Small intestine (tissue), 7 donors: ENCODE data around the gene NPIPA1. TPM values are rescaled to one million over a fixed set of nuclear protein-coding genes. Genes with fewer than 3 reads are reported as not detected.
"Not testable (repeated sequence)": the region's sequence is repeated elsewhere in the genome, so short reads cannot be mapped to it uniquely, and the experiment has no call there.

Source experiments
- DNase-seq, 2 donors: peaks; one replicate each; pipeline versions ENCODE4 v3.0.0 to v3.0.0-alpha.2; 2013
- FAIRE-seq: peaks from 2 replicates; lab custom pipeline; 2012; peaks lifted over from hg19 to GRCh38; lab: Jason Lieb, UNC
- H3K27ac ChIP-seq, 3 donors: one replicate each; pipeline ENCODE4 v1.5.1; 2013; ENCODE audit warnings: low read length in 2 of 3, mild to moderate bottlenecking in 2 of 3, control low read depth in 1 of 3, inconsistent platforms in 1 of 3, low read depth in 1 of 3, moderate library complexity in 1 of 3
- H3K27me3 ChIP-seq, 3 donors: one replicate each; pipeline ENCODE4 v1.6.1; 2013; ENCODE audit warnings: low read length in 3 of 3, inconsistent platforms in 1 of 3; ENCODE audit not compliant: control insufficient read depth in 3 of 3, insufficient read depth in 3 of 3
- H3K36me3 ChIP-seq, 3 donors: one replicate each; pipeline ENCODE4 v1.6.1; 2013; ENCODE audit warnings: low read length in 3 of 3, inconsistent platforms in 1 of 3, low read depth in 1 of 3, mild to moderate bottlenecking in 1 of 3, moderate library complexity in 1 of 3; ENCODE audit not compliant: control insufficient read depth in 3 of 3, insufficient read depth in 2 of 3
- H3K4me1 ChIP-seq, 3 donors: one replicate each; pipeline ENCODE4 v1.6.1; 2013; ENCODE audit warnings: low read length in 2 of 3, inconsistent platforms in 1 of 3, low read depth in 1 of 3, mild to moderate bottlenecking in 1 of 3, moderate library complexity in 1 of 3; ENCODE audit not compliant: control insufficient read depth in 3 of 3, insufficient read depth in 2 of 3
- H3K4me3 ChIP-seq, 3 donors: one replicate each; pipeline ENCODE4 v1.5.1; 2013; ENCODE audit warnings: low read length in 3 of 3, control low read depth in 1 of 3, inconsistent platforms in 1 of 3, low read depth in 1 of 3, mild to moderate bottlenecking in 1 of 3, moderate library complexity in 1 of 3
- H3K9me3 ChIP-seq, 2 donors: one replicate each; pipeline ENCODE4 v1.6.1; 2013; ENCODE audit warnings: low read depth in 1 of 2, low read length in 1 of 2; ENCODE audit not compliant: control insufficient read depth in 2 of 2, insufficient read depth in 1 of 2
- WGBS, 3 donors: extraction: QIAGEN DNeasy Blood & Tissue Kit; methylation state at CpG; one replicate each; pipeline ENCODE4 v1.1.7; 2013; 5-methylcytosine and 5-hydroxymethylcytosine counted together
- polyA plus RNA-seq, 4 donors: library from polyadenylated mRNA; stranded (reverse) in 3 of 4; unstranded in 1 of 4; fragments of 200-250 nt in 3 of 4; fragments of 120-200 nt in 1 of 4; gene quantifications; one replicate each; pipeline versions ENCODE4 v1.2.1 to v1.2.3, GENCODE V29; 2013
- donor health status: healthy with polysubstance abuse.
- donor health status: control.
- donor health status: control.
- donor health status: Bipolar disorder and iron deficiency.
- donor health status: healthy.

The NPIPA1 gene
- polyA plus RNA-seq, 4 donors: 20.8 to 86.4 (median 46.8) TPM

DNA sequence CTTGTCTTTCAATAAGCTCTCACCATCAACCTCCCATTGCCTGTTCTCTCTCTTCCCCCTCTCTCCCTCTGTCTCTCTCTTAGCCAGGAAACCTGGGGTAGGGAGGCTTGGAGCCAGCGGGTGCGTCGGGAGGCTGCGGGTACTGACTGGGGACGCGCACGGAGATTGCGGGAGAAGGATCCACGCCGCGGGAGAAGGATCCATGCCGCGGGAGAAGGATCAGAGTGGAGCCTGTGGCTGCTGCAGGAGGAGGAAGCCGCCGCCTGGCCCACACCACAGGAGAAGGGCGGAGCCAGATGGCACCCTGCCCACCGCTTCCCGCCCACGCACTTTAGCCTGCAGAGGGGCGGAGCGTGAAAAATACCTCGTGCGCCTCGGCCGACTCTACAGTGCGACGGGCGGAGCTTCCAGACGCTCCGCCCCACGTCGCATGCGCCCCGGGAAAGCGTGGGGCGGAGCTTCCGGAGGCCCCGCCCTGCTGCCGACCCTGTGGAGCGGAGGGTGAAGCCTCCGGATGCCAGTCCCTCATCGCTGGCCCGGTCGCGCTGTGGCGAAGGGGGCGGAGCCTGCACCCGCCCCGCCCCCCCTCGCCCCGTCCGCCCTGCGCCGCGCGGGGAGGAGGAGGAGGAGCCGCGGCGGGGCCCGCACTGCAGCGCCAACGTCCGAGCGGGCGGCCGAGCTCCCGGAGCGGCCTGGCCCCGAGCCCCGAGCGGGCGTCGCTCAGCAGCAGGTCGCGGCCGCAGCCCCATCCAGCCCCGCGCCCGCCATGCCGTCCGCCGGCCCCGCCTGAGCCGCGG, 26.2 kb upstream of the NPIPA1 start:
- not testable (repeated sequence) for H3K4me1 ChIP-seq, H3K4me3 ChIP-seq, H3K27ac ChIP-seq, H3K27me3 ChIP-seq, H3K9me3 ChIP-seq, DNase-seq, H3K36me3 ChIP-seq, FAIRE-seq
- no CpG with 5 or more reads among the region's 85 CpGs for WGBS, 3 donors

DNA sequence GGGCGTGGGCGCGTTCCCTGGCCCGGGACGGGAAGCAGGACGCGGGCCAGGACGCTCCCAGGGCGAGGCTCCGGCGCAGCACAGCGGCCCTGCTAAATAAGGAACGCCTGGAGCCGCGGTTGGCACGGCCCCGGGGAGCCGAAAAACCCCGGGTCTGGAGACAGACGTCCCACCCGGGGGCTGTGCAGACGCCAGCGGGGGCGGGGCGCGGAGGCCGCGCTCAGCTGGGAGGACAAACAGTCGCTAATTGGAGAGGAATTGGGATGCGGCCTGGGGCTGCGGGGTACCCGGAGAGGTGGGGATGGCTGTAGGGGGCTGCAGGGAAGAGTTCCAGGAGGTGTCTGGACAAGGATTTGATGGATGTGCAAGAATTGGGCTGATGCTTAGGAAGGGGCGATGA, 25.3 kb upstream of the NPIPA1 start:
- WGBS, 3 donors: 0 to 1% (median 0%) methylated on average over 16 to 32 of the region's 33 CpGs
- not testable (repeated sequence) for FAIRE-seq, H3K4me1 ChIP-seq, DNase-seq, H3K27ac ChIP-seq, H3K9me3 ChIP-seq, H3K36me3 ChIP-seq, H3K27me3 ChIP-seq
- peak overlapping the region in 1 of 3 donors; percentile 24 for H3K4me3 ChIP-seq

DNA sequence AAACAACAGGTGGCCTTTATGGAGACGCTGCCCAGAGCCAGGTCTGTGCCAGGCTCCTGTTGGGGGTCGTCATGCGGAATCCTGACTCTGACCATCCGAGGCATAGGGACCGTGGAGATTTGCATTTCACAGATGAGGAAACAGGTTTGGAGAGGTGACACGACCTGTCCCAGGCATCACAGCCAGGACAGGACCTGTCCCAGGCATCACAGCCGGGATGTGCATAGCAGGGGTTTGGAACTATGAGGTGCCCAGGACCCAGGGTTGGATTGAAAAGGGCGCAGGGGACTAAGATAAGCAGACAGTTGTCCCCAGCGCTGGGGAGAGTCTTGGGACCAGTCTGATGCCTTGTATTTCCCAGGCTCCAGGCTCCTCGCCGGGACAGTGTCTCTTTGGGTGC, 24.7 kb upstream of the NPIPA1 start:
- not testable (repeated sequence) for FAIRE-seq, H3K4me1 ChIP-seq, H3K9me3 ChIP-seq, H3K4me3 ChIP-seq, H3K27me3 ChIP-seq, H3K36me3 ChIP-seq, H3K27ac ChIP-seq, DNase-seq
- 70 to 72% methylated on average over 2 of the region's 11 CpGs; no CpG with 5 or more reads in 1 of the 3 donors for WGBS, 3 donors

DNA sequence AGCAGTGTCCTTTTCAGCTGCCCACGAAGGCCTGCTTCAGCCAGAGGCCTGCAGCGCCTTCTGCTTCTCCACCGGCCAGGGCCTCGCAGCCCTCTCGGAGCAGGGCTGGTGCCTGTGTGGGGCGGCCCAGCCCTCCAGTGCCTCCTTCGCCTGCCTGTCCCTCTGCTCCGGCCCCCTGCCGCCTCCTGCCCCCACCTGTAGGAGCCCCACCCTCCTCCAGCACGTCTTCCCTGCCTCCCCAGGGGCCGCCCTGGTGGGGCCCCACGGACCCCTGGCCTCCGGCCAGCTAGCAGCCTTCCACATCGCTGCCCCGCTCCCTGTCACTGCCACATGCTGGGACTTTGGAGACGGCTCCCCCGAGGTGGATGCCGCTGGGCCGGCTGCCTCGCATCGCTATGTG, 18.7 kb upstream of the NPIPA1 start:
- 63 to 85% (median 81%) methylated on average over 7 to 19 of the region's 21 CpGs for WGBS, 3 donors
- FAIRE-seq: not testable (repeated sequence)

GRCh38 chr16:14919837-14920600, 17.2 kb upstream of the NPIPA1 start:
- H3K36me3 ChIP-seq, H3K9me3 ChIP-seq, H3K27me3 ChIP-seq, H3K27ac ChIP-seq, H3K4me1 ChIP-seq, FAIRE-seq, H3K4me3 ChIP-seq: not testable (repeated sequence)
- 52 to 81% (median 68%) methylated on average over 21 to 29 of the region's 41 CpGs for whole genome bisulfite sequencing, 3 donors
- DNase-seq: peak in 1 of 2 donors; percentile 41

More for the DNA sequence above, 18.7 kb upstream of the NPIPA1 start:
- H3K36me3 ChIP-seq, DNase-seq, H3K9me3 ChIP-seq, H3K4me3 ChIP-seq, H3K4me1 ChIP-seq, H3K27me3 ChIP-seq, H3K27ac ChIP-seq: not testable (repeated sequence)

DNA sequence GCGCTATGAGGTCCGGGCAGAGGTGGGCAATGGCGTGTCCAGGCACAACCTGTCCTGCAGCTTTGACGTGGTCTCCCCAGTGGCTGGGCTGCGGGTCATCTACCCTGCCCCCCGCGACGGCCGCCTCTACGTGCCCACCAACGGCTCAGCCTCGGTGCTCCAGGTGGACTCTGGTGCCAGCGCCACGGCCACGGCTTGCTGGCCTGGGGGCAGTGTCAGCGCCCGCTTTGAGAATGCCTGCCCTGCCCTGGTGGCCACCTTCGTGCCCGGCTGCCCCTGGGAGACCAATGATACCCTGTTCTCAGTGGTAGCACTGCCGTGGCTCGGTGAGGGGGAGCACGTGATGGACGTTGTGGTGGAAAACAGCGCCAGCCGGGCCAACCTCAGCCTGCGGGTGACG, 15.0 kb upstream of the NPIPA1 start:
- 89 to 97% (median 95%) methylated on average over 6 to 14 of the region's 27 CpGs for WGBS, 3 donors
- H3K4me1 ChIP-seq, H3K27me3 ChIP-seq, DNase-seq, H3K36me3 ChIP-seq, H3K9me3 ChIP-seq, H3K4me3 ChIP-seq, FAIRE-seq, H3K27ac ChIP-seq: not testable (repeated sequence)

GRCh38 chr16:14922968-14923367, 14.3 kb upstream of the NPIPA1 start:
- DNase-seq, H3K36me3 ChIP-seq: not testable (repeated sequence)
- 79 to 97% (median 92%) methylated on average over 6 to 8 of the region's 16 CpGs for WGBS, 3 donors

DNA sequence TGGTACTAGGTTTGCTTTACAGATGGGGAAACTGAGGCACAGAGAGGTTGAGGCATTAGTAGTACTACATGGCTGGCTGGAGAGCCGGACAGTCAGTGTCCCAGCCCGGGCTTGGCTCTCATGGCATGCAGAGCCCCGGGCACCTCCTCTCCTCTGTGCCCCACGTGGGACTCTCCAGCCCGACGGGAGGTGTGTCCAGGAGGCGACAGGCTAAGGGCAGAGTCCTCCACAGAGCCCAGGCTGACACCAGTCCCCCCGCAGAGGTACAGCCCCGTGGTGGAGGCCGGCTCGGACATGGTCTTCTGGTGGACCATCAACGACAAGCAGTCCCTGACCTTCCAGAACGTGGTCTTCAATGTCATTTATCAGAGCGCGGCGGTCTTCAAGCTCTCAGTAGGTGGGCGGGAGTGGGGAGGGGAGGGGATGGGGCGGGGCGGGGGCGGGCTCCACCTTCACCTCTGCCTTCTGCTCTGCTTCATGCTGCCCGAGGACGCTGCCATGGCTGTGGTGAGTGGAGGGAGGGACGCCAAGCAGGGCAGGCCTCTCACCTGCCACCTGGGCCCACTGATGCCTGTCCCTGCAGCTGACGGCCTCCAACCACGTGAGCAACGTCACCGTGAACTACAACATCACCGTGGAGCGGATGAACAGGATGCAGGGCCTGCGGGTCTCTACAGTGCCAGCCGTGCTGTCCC, 13.7 kb upstream of the NPIPA1 start:
- not testable (repeated sequence) for H3K27ac ChIP-seq, H3K27me3 ChIP-seq, H3K4me3 ChIP-seq, H3K4me1 ChIP-seq, H3K36me3 ChIP-seq, FAIRE-seq, H3K9me3 ChIP-seq
- DNase-seq: peak in 1 of 2 donors; percentile 79
- whole genome bisulfite sequencing, 3 donors: 32 to 86% (median 33%) methylated on average over 6 to 14 of the region's 31 CpGs

More at GRCh38 chr16:14922968-14923367, 14.3 kb upstream of the NPIPA1 start:
- not testable (repeated sequence) for H3K27me3 ChIP-seq, H3K4me3 ChIP-seq, FAIRE-seq, H3K27ac ChIP-seq, H3K4me1 ChIP-seq, H3K9me3 ChIP-seq
